ENCODE results near the gene TMIE.
"Not testable (repeated sequence)": the region's sequence is repeated elsewhere in the genome, so short reads cannot be mapped to it uniquely, and the experiment has no call there.

Gene TMIE

GRCh38 chr3:46690798-46691197 is 10.4 kb upstream of the TMIE start:
- DNase-seq = no peak

GRCh38 chr3:46692566-46692990 is 8.6 kb upstream of the TMIE start:
- DNase-seq = no peak

GRCh38 chr3:46693038-46693891 is 7.9 kb upstream of the TMIE start, which contains the start of gene ALS2CL:
Gene ALS2CL (minus strand): TSS chr3:46693679. CDS start chr3:46689440, 4,239 bp downstream.
- DNase-seq = no peak

GRCh38 chr3:46693892-46694226 is 7.3 kb upstream of the TMIE start:
- DNase-seq = no peak

GRCh38 chr3:46694520-46694919 is 6.7 kb upstream of the TMIE start:
- DNase-seq = no peak

- no peak for DNase-seq
These were observed 5.8 kb upstream of the TMIE start for GRCh38 chr3:46695177-46695961.

- DNase-seq = no peak
These were observed 5.0 kb upstream of the TMIE start for GRCh38 chr3:46695962-46696894.

- DNase-seq = no peak
These were observed 1.3 kb upstream of the TMIE start for GRCh38 chr3:46699676-46700523.

- DNase-seq = no peak
These were observed 420 bp upstream of the TMIE start for GRCh38 chr3:46700772-46701171.

- no peak for DNase-seq
These were observed 1.2 kb downstream of the TMIE start for GRCh38 chr3:46702246-46703012.

GRCh38 chr3:46703013-46703520 is 1.9 kb downstream of the TMIE start:
- no peak for DNase-seq

GRCh38 chr3:46704346-46704745 is 3.2 kb downstream of the TMIE start:
- not testable (repeated sequence) for DNase-seq

GRCh38 chr3:46705022-46705530 is 3.9 kb downstream of the TMIE start:
- DNase-seq = no peak

GRCh38 chr3:46705751-46706552 is 4.8 kb downstream of the TMIE start:
- DNase-seq = no peak

GRCh38 chr3:46706771-46707582 is 5.8 kb downstream of the TMIE start:
- DNase-seq = no peak

GRCh38 chr3:46707601-46708011 is 6.4 kb downstream of the TMIE start:
- no peak for DNase-seq

- DNase-seq = no peak
These were observed 7.4 kb downstream of the TMIE start for GRCh38 chr3:46708401-46709156.

GRCh38 chr3:46709157-46709654 is 8.0 kb downstream of the TMIE start:
- DNase-seq = no peak

All from NCI-H446 treated with DMSO at 0.1 percent for 48 hours (cell line).